ENCODE data around the gene MON2. TPM values are rescaled to one million over a fixed set of nuclear protein-coding genes. Genes with fewer than 3 reads are reported as not detected.

The MON2 gene
- total and polyA plus RNA-seq, 2 of the 8 experiments (the other 6 are each of a cell fraction or from before 2014, with no cell fraction given) = 3.8 to 21.8 TPM

GRCh38 chr12:62468397-62468796, 1.8 kb downstream of the MON2 start:
- Histone ChIP-seq H3K27ac (ENCODE audit: low read depth, low read length) (no peak overlapping the region), H4K20me1 (replicated peaks in 1 of 2; ENCODE audit: control insufficient read depth in 1 of 2, insufficient read depth in 2 of 2, low read length in 2 of 2) (peaks cover 0 to 2% of the 10 kb centered on the region in 2 experiments), H2AK5ac (ENCODE audit: low read depth, low read length) (no peak overlapping the region), H3K27me3 (replicated peaks in 1 of 4; ENCODE audit: control insufficient read depth in 3 of 4, extremely low read depth in 1 of 4, insufficient read depth in 3 of 4, low read length in 3 of 4) (no peaks in the 10 kb centered on the region; a peak in 1 of 7 replicates), H4K5ac (ENCODE audit: insufficient read length, low read depth, low read length) (no peak overlapping the region), H3K14ac (ENCODE audit: insufficient read length) (no peak overlapping the region), H3K4me1 (replicated peaks in 1 of 4; ENCODE audit: control insufficient read depth in 3 of 4, insufficient read depth in 4 of 4, low read length in 3 of 4) (no peaks in the 10 kb centered on the region; a peak in 1 of 7 replicates), H2BK15ac (ENCODE audit: low read length) (no peak overlapping the region), H2AFZ (ENCODE audit: low read length) (no peak overlapping the region), H2BK20ac (ENCODE audit: low read length) (no peak overlapping the region), H2BK120ac (replicated peaks; ENCODE audit: low read depth, low read length) (no peak overlapping the region), H3K36me3 (ENCODE audit: control insufficient read depth in 2 of 4, insufficient read depth in 4 of 4, low read length in 3 of 4) (no peaks in the 10 kb centered on the region), H4K91ac (replicated peaks; ENCODE audit: insufficient read length, low read length) (no peak overlapping the region), H3K18ac (ENCODE audit: extremely low read depth, low read length) (no peak overlapping the region), H3K4me2 (ENCODE audit: insufficient read depth in 1 of 2, low read depth in 2 of 2, low read length in 2 of 2) (no peak overlapping the region; a peak in 1 of 4 replicates), H3K79me2 (ENCODE audit: control insufficient read depth in 1 of 2, insufficient read depth in 2 of 2, low read length in 2 of 2) (peaks cover 0 to 25% of the 10 kb centered on the region in 2 experiments; a peak in 2 of 4 replicates), H2BK12ac (ENCODE audit: low read depth, low read length) (no peak overlapping the region), H4K8ac (ENCODE audit: extremely low read depth, insufficient read depth, low read length) (no peak overlapping the region), H3K23ac (ENCODE audit: insufficient read length) (no peak overlapping the region), H3K4me3 (ENCODE audit: extremely low read depth in 1 of 4, insufficient read depth in 2 of 4, low read depth in 3 of 4, low read length in 4 of 4) (no peak overlapping the region), H2BK5ac (ENCODE audit: low read depth, low read length) (no peak overlapping the region), H3K56ac (replicated peaks; ENCODE audit: insufficient read length, low read depth, low read length) (no peak overlapping the region), H3K23me2 (ENCODE audit: low read depth, low read length) (peaks cover 7% of the 10 kb centered on the region; the same call in 1 of the 2 replicates), H3K4ac (replicated peaks; ENCODE audit: insufficient read length, low read depth, low read length) (no peak overlapping the region), H3K9me3 (ENCODE audit: insufficient read depth in 2 of 2, low read depth in 1 of 2, low read length in 1 of 2) (no peaks in the 10 kb centered on the region; a peak in 1 of 4 replicates), H3K79me1 (ENCODE audit: low read depth, low read length) (peaks cover 4% of the 10 kb centered on the region; the same call in 1 of the 2 replicates), H3K9ac (replicated peaks in 1 of 4; ENCODE audit: extremely low read depth in 1 of 4, low read depth in 3 of 4, low read length in 3 of 4) (no peak overlapping the region)
- 92% methylated on average over 2 of the region's 2 CpGs; no CpG with 5 or more reads in 1 of the 2 experiments for WGBS, 2 experiments (ENCODE audit: extremely low coverage in 1 of 2, insufficient coverage in 1 of 2, insufficient read length in 1 of 2, insufficient replicate concordance in 2 of 2, low coverage in 1 of 2, low lambda C conversion rate in 2 of 2, missing lambda C conversion rate in 1 of 2)
- FAIRE-seq = no peak
- DNase-seq (ENCODE audit: low read depth in 1 of 2, low spot score in 2 of 2) = no peak
- TF ChIP-seq SIN3A (conservative IDR thresholded peaks at IDR 0.05 in 1 of 2, IDR thresholded peaks at IDR 0.05 in 1 of 2; ENCODE audit: low read depth in 1 of 2, low read length in 2 of 2) (no peak), ATF3 (IDR thresholded peaks at IDR 0.05; ENCODE audit: insufficient read depth, low read depth, low read length) (no peak), HDAC6 (IDR thresholded peaks at IDR 0.05; ENCODE audit: low read depth, low read length) (no peak), TAF1 (IDR thresholded peaks at IDR 0.05; ENCODE audit: low read depth, low read length) (no peak), SP1 (IDR thresholded peaks at IDR 0.05; ENCODE audit: low read depth, low read length) (no peak), CBX5 (IDR thresholded peaks at IDR 0.05; ENCODE audit: low read depth, low read length) (no peak), KDM1A (IDR thresholded peaks at IDR 0.05; ENCODE audit: borderline replicate concordance, low read length) (no peak), NRF1 (IDR thresholded peaks at IDR 0.05; ENCODE audit: low read depth, low read length) (no peak), BACH1 (IDR thresholded peaks at IDR 0.05; ENCODE audit: low read length) (no peak)
- ChIA-PET CTCF (ENCODE audit: partially characterized antibody) (interaction anchor here (0.6 kb wide), 1 partner anchor 74 kb away, joined by 3 read pairs; no protein-coding TSS in a partner anchor), POLR2A (ENCODE audit: partially characterized antibody) (no interaction called here)
